Upper lobe of right lung (tissue), 1 donor: ENCODE data around the gene EXOC4. TPM values are rescaled to one million over a fixed set of nuclear protein-coding genes. Genes with fewer than 3 reads are reported as not detected.

Experiments used
- ATAC-seq: fragments of 200-7000 bp; cut with Tn5 transposase; one replicate; pipeline ENCODE4 v1.9.1; 2020; ENCODE audit warnings: mild to moderate bottlenecking, moderate library complexity
- DNase-seq: peaks from one replicate; pipeline ENCODE4 v3.0.0-alpha.2; 2020
- H3K27ac ChIP-seq: fragments of 200-600 bp; one replicate; pipeline ENCODE4 v1.8.0; 2022
- H3K27me3 ChIP-seq: fragments of 200-600 bp; one replicate; pipeline ENCODE4 v1.8.0; 2022; ENCODE audit warnings: mild to moderate bottlenecking
- H3K36me3 ChIP-seq: fragments of 200-600 bp; one replicate; pipeline ENCODE4 v1.8.0; 2022
- H3K4me1 ChIP-seq: fragments of 200-600 bp; one replicate; pipeline ENCODE4 v1.8.0; 2022
- H3K4me3 ChIP-seq: fragments of 200-600 bp; one replicate; pipeline ENCODE4 v1.8.0; 2022; ENCODE audit warnings: mild to moderate bottlenecking
- H3K9me3 ChIP-seq: fragments of 200-600 bp; one replicate; pipeline ENCODE4 v1.8.0; 2022
- intact Hi-C: fragments of 100-400 bp; cut with DNase I; formaldehyde crosslinking; loops from one replicate; pipeline ENCODE4 v1.11.0; 2022
- total RNA-seq: library from RNA; stranded (reverse); fragmentation: NEBNext Ultra II Directional; extraction: Animal tissue kit (Norgen Biotek cat#: 25700); gene quantifications from one replicate; pipeline ENCODE4 v1.2.1, GENCODE V29; 2021
- TF ChIP-seq, protein P1 (sequence below): fragments of 200-600 bp; IDR thresholded peaks from one replicate; pipeline ENCODE4 v1.8.0; 2022; ENCODE audit warnings: antibody characterized with exemption
- donor health status: DM: no; HTN: yes; CAD: no; lungs with severe emphysema.

The EXOC4 gene
- total RNA-seq, 1 donor from 2014 or later: 73.5 TPM

- no peaks in the 10 kb centered on the region for H3K36me3 ChIP-seq
- TF ChIP-seq, protein P1, sequence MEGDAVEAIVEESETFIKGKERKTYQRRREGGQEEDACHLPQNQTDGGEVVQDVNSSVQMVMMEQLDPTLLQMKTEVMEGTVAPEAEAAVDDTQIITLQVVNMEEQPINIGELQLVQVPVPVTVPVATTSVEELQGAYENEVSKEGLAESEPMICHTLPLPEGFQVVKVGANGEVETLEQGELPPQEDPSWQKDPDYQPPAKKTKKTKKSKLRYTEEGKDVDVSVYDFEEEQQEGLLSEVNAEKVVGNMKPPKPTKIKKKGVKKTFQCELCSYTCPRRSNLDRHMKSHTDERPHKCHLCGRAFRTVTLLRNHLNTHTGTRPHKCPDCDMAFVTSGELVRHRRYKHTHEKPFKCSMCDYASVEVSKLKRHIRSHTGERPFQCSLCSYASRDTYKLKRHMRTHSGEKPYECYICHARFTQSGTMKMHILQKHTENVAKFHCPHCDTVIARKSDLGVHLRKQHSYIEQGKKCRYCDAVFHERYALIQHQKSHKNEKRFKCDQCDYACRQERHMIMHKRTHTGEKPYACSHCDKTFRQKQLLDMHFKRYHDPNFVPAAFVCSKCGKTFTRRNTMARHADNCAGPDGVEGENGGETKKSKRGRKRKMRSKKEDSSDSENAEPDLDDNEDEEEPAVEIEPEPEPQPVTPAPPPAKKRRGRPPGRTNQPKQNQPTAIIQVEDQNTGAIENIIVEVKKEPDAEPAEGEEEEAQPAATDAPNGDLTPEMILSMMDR: no peak
- DNase-seq (no peak), ATAC-seq (no peak)
- no peaks in the 10 kb centered on the region for H3K9me3 ChIP-seq
- intact Hi-C loops: no loop called here
- no peaks in the 10 kb centered on the region for H3K27me3 ChIP-seq
- H3K27ac ChIP-seq: no peak overlapping the region
- H3K4me3 ChIP-seq: no peak overlapping the region
- H3K4me1 ChIP-seq: no peaks in the 10 kb centered on the region
These were observed 428.7 kb downstream of the EXOC4 start for GRCh38 chr7:133681529-133681928.

DNA sequence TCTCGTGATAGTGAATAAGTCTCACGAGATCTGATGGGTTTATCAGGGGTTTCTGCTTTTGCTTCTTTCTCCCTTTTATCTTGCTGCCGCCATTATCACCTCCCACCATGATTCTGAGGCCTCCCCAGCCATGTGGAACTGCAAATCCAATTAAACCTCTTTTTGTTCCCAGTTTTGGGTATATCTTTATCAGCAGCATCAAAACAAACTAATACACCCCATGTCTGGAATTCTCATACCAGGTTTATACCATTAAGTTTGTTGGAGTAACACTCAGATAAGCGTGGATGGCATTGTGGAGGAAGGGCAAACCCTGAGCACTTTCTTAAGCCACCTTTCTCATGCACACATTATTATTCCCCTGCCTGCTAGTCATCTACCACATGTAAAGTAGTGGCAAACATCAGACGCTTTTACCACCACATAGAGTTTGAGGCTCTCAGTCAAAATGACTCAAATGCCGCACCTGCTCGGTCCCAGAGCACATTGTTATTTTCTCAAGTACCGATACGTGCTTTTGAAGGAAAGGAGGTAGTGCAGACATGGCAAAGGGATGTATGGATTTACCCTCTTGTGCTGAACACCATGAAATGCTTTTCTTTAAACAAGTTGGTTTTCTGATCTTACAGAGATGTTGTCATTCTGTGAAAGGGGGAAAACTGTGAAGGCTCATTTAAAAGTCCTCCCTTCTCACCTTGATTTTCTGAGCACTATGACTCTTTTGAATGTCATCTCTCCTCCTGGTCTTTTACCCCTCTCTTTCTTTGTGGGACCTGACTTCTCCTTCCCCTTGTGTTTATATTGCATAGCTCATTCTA is 429.7 kb downstream of the EXOC4 start:
- no peaks in the 10 kb centered on the region for H3K27me3 ChIP-seq
- ATAC-seq (no peak), DNase-seq (no peak)
- H3K36me3 ChIP-seq: no peaks in the 10 kb centered on the region
- no peak overlapping the region for H3K27ac ChIP-seq
- no peaks in the 10 kb centered on the region for H3K9me3 ChIP-seq
- no peaks in the 10 kb centered on the region for H3K4me1 ChIP-seq
- no peak overlapping the region for H3K4me3 ChIP-seq
- TF ChIP-seq, protein P1: no peak
- intact Hi-C loops: no loop called here

DNA sequence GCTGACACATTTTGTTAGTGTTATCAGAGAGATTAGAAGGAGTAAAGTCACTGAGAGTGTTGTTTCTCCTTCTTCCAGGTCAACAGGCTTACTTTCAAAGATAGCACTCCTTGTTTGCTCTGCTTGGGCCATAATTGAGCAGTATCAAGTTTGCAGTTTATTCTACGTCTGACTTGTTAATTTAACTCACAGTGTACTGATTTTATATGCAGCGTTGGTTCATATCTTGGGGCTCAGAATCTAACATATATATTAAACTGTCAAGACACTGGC is 430.2 kb downstream of the EXOC4 start:
- no peaks in the 10 kb centered on the region for H3K36me3 ChIP-seq
- intact Hi-C loops: no loop called here
- no peaks in the 10 kb centered on the region for H3K9me3 ChIP-seq
- no peak for ATAC-seq
- H3K27me3 ChIP-seq: no peaks in the 10 kb centered on the region
- no peaks in the 10 kb centered on the region for H3K4me1 ChIP-seq
- no peak overlapping the region for H3K27ac ChIP-seq
- TF ChIP-seq, protein P1: no peak
- no peak overlapping the region for H3K4me3 ChIP-seq
- DNase-seq: no peak

GRCh38 chr7:133688483-133689239 is 435.8 kb downstream of the EXOC4 start:
- Histone ChIP-seq H3K9me3 (no peaks in the 10 kb centered on the region), H3K27ac (no peak overlapping the region), H3K4me3 (no peak overlapping the region), H3K4me1 (no peaks in the 10 kb centered on the region), H3K27me3 (no peaks in the 10 kb centered on the region), H3K36me3 (no peaks in the 10 kb centered on the region)
- DNase-seq: no peak
- intact Hi-C loops: no loop called here
- peak; percentile 72 for ATAC-seq
- TF ChIP-seq, protein P1: no peak

DNA sequence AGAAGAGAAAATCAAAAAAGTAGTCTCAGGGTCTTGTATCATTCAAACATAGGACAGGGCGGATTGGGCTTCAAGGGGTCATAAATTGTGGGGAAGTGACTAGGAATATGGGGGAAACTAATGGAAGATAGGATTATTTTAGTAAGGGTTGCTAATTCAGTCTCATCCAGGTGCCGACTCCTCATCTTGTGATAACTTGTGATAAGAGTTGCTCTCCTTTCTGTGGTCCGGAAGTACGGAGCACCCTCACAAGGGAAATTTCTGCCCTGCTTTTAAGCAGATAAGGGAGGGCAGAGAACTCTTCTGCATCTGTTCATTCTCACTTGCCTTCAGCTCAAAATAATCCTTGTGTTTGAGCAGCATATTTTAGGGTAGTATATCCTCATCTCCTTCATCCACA is 437.9 kb downstream of the EXOC4 start:
- H3K4me3 ChIP-seq: no peak overlapping the region
- H3K36me3 ChIP-seq: no peaks in the 10 kb centered on the region
- H3K27ac ChIP-seq: no peak overlapping the region
- no peak for DNase-seq
- no peaks in the 10 kb centered on the region for H3K4me1 ChIP-seq
- ATAC-seq: no peak
- no peaks in the 10 kb centered on the region for H3K9me3 ChIP-seq
- TF ChIP-seq, protein P1: no peak
- H3K27me3 ChIP-seq: no peaks in the 10 kb centered on the region
- intact Hi-C loops: no loop called here
